Tibial nerve (tissue), 4 donors: ENCODE results near the gene AP1G1. TPM values are rescaled to one million over a fixed set of nuclear protein-coding genes. Genes with fewer than 3 reads are reported as not detected.

Source experiments
- DNase-seq, 2 donors: peaks; one replicate each; pipeline ENCODE4 v3.0.0-alpha.2; 2019; ENCODE audit warnings: low spot score in 2 of 2
- H3K27ac ChIP-seq, 4 donors: fragments of 200-600 bp; sonication (generic) in 3 of 4; one replicate each; pipeline ENCODE4 v1.5.1; 2017 to 2019; ENCODE audit warnings: mild to moderate bottlenecking in 1 of 4
- H3K27me3 ChIP-seq, 2 donors: fragments of 200-600 bp; sonication (generic) in 1 of 2; one replicate each; pipeline versions ENCODE4 v1.5.1 to v1.6.0; 2017 to 2019
- H3K36me3 ChIP-seq, 3 donors: fragments of 200-600 bp; sonication (generic); one replicate each; pipeline ENCODE4 v1.5.1; 2018 to 2019
- H3K4me1 ChIP-seq, 4 donors: fragments of 200-600 bp; sonication (generic) in 3 of 4; one replicate each; pipeline ENCODE4 v1.5.1; 2017 to 2019
- H3K4me3 ChIP-seq, 4 donors: fragments of 200-600 bp; sonication (generic) in 3 of 4; one replicate each; pipeline ENCODE4 v1.5.1; 2017 to 2019; ENCODE audit warnings: mild to moderate bottlenecking in 1 of 4, moderate library complexity in 1 of 4
- H3K9me3 ChIP-seq, 4 donors: fragments of 200-600 bp; sonication (generic) in 3 of 4; one replicate each; pipeline ENCODE4 v1.5.1; 2017 to 2019
- CTCF ChIP-seq, 5 experiments: fragments of 200-600 bp in 3 of 5; fragments of 450-650 bp in 2 of 5; sonication (generic) in 3 of 5; IDR thresholded peaks; one replicate each; pipeline ENCODE4 v1.5.1; 2016 to 2019; ENCODE audit warnings: antibody characterized with exemption in 5 of 5, mild to moderate bottlenecking in 3 of 5, moderate library complexity in 2 of 5
- EP300 ChIP-seq, 2 donors: sonication (generic); formaldehyde crosslinking; IDR thresholded peaks; one replicate each; pipeline ENCODE4 v1.6.1; 2017; ENCODE audit warnings: antibody characterized with exemption in 2 of 2, mild to moderate bottlenecking in 1 of 2
- POLR2A ChIP-seq, 2 donors: fragments of 450-650 bp; IDR thresholded peaks; one replicate each; pipeline ENCODE4 v1.6.1; 2017; ENCODE audit warnings: antibody characterized with exemption in 2 of 2, mild to moderate bottlenecking in 2 of 2, moderate library complexity in 2 of 2
- WGBS, 2 donors: methylation state at CpG; one replicate each; pipeline ENCODE4 v1.1.5; 2018; 5-methylcytosine and 5-hydroxymethylcytosine counted together
- total RNA-seq, 4 donors: library from RNA; depleted of rRNA; stranded (reverse); fragments of >200 nt; gene quantifications; one replicate each; pipeline ENCODE4 v1.1.0, GENCODE V29; 2016

Gene AP1G1
- total RNA-seq, 4 donors from 2014 or later, result 68.4 to 100 (median 95.6) TPM

DNA sequence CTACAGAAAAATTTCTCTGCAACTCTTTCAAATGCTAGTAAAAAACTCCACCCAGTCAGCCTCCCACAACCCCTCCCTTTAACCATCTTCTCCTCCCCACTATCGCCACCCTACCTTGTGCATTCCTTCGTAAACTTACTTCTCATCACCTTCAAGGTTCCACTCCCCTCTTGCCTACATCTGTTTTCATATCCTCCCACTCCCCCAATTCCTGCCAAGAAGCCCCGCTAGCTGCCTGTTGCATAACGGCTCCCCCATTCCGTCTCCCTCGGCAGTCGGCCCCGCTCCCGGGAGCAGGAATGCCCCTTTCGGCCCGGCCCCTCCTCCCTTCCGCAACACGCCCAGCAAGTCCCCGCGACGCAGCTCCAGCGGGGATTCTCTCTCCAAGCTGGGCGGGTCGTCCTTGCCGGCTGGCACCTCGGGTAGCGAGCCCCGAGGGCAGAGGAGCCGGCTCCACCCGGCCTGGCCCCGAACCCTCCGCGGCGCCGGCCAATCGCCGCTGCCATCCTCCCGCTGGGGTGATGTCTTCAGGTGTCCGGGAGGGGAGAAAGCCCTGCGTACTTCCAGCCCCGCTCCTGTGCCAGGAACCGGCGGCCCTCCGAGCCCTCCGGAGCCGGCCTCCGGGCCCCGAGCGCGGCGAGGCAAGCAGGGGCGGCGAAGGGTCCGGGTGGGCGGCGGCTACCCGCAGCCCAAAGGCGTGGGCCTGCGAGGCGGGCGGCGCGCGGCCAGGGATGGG lies 85.7 kb downstream of the AP1G1 start:
- Histone ChIP-seq H3K9me3 (no peaks in the 10 kb centered on the region), H3K36me3 (no peaks in the 10 kb centered on the region), H3K27me3 (no peaks in the 10 kb centered on the region), H3K4me3 (peak overlapping the region; percentile 77 to 97 (median 80)), H3K27ac (peak overlapping the region; percentile 73 to 95 (median 91)), H3K4me1 (peaks cover 0 to 34% (median 15%) of the 10 kb centered on the region in 4 donors)
- 0 to 1% methylated on average over 15 to 34 of the region's 59 CpGs for WGBS, 2 donors
- TF ChIP-seq EP300 (IDR thresholded peaks at IDR 0.05), result peak in 1 of 2 donors; percentile 40
- no peak for TF ChIP-seq CTCF (IDR thresholded peaks at IDR 0.05)
- peak; percentile 30 to 38 for DNase-seq

- 80 to 83% methylated on average over 7 to 8 of the region's 8 CpGs for WGBS, 2 donors
- Histone ChIP-seq H3K9me3 (no peaks in the 10 kb centered on the region), H3K27ac (no peak overlapping the region), H3K4me3 (no peak overlapping the region), H3K27me3 (no peaks in the 10 kb centered on the region), H3K36me3 (no peaks in the 10 kb centered on the region), H3K4me1 (peaks cover 0 to 22% (median 6%) of the 10 kb centered on the region in 4 donors)
- TF ChIP-seq EP300 (IDR thresholded peaks at IDR 0.05) (no peak), POLR2A (IDR thresholded peaks at IDR 0.05) (no peak), CTCF (IDR thresholded peaks at IDR 0.05) (no peak)
- no peak for DNase-seq
These were observed 87.4 kb downstream of the AP1G1 start for GRCh38 chr16:71721066-71721740.

- Histone ChIP-seq H3K4me1 (peaks cover 0 to 21% (median 0%) of the 10 kb centered on the region in 4 donors), H3K9me3 (no peaks in the 10 kb centered on the region), H3K27ac (no peak overlapping the region), H3K4me3 (no peak overlapping the region), H3K27me3 (no peaks in the 10 kb centered on the region), H3K36me3 (no peaks in the 10 kb centered on the region)
- no peak for DNase-seq
- no peak for TF ChIP-seq CTCF (IDR thresholded peaks at IDR 0.05)
- TF ChIP-seq EP300 (IDR thresholded peaks at IDR 0.05), result no peak
- TF ChIP-seq POLR2A (IDR thresholded peaks at IDR 0.05), result no peak
- WGBS, 2 donors, result 45 to 57% methylated on average over 1 of the region's 1 CpG
These were observed 96.1 kb downstream of the AP1G1 start for GRCh38 chr16:71712501-71712900.

GRCh38 chr16:71711789-71712188 lies 96.8 kb downstream of the AP1G1 start:
- WGBS, 2 donors, result 55 to 77% methylated on average over 3 of the region's 3 CpGs

More at GRCh38 chr16:71711789-71712188, 96.8 kb downstream of the AP1G1 start:
- Histone ChIP-seq H3K27me3 (no peaks in the 10 kb centered on the region), H3K27ac (no peak overlapping the region), H3K36me3 (no peaks in the 10 kb centered on the region), H3K9me3 (no peaks in the 10 kb centered on the region), H3K4me1 (peaks cover 0 to 24% (median 0%) of the 10 kb centered on the region in 4 donors), H3K4me3 (no peak overlapping the region)
- no peak for TF ChIP-seq EP300 (IDR thresholded peaks at IDR 0.05)
- TF ChIP-seq CTCF (IDR thresholded peaks at IDR 0.05), result no peak
- TF ChIP-seq POLR2A (IDR thresholded peaks at IDR 0.05), result no peak
- no peak for DNase-seq
